OCI-LY7 (cell line): Measurements from ENCODE around the gene LCAT. TPM values are rescaled to one million over a fixed set of nuclear protein-coding genes. Genes with fewer than 3 reads are reported as not detected.

Source experiments
- BruUV-seq: library from RNA; stranded (reverse); fragments of 400-500 nt; replicated peaks from 2 replicates; lab custom pipeline; 2021; lab: Mats Ljungman, UMichigan
- CTCF ChIA-PET: fragments of 300-600 bp; sonication (Branson Sonifier 250); formaldehyde crosslinking; loops from one replicate; lab custom pipeline; 2022; ENCODE audit warnings: antibody characterized with exemption; ENCODE audit not compliant: unreplicated experiment; lab: Charles Lee
- POLR2A ChIA-PET: fragments of 300-600 bp; sonication (Branson Sonifier 250); formaldehyde crosslinking; loops from one replicate; lab custom pipeline; 2022; ENCODE audit warnings: antibody characterized with exemption; lab: Charles Lee
- DNase-seq: peaks from one replicate; pipeline ENCODE4 v3.0.0-alpha.2; 2015; ENCODE audit warnings: low spot score
- H2AFZ ChIP-seq: fragments of 200-600 bp; sonication (generic), shearing (Covaris generic); 2 replicates; pipeline ENCODE4 v1.6.1; 2014; ENCODE audit warnings: mild to moderate bottlenecking, antibody characterized with exemption, low read length, moderate library complexity
- H3K27ac ChIP-seq: fragments of 200-600 bp; sonication (generic); 2 replicates; pipeline ENCODE4 v1.5.1; 2014; ENCODE audit warnings: mixed run types, low read depth, mild to moderate bottlenecking, moderate library complexity, low read length, inconsistent platforms; ENCODE audit not compliant: poor library complexity, severe bottlenecking
- H3K36me3 ChIP-seq: fragments of 200-600 bp; sonication (generic); 2 replicates; pipeline ENCODE4 v1.6.1; 2014; ENCODE audit warnings: mild to moderate bottlenecking, antibody characterized with exemption, low read length, moderate library complexity, mixed read lengths; ENCODE audit not compliant: insufficient read depth
- H3K4me1 ChIP-seq: fragments of 200-600 bp; sonication (generic); 2 replicates; pipeline ENCODE4 v1.5.1; 2014; ENCODE audit warnings: mild to moderate bottlenecking, low read length; ENCODE audit not compliant: insufficient read depth, poor library complexity, severe bottlenecking
- H3K4me2 ChIP-seq: fragments of 200-600 bp; sonication (generic); 2 replicates; pipeline ENCODE4 v1.6.1; 2014; ENCODE audit warnings: mild to moderate bottlenecking, low read length
- H3K4me3 ChIP-seq: fragments of 200-600 bp; sonication (generic); 2 replicates; pipeline ENCODE4 v1.5.1; 2014; ENCODE audit warnings: mild to moderate bottlenecking, low read depth, low read length; ENCODE audit not compliant: poor library complexity, severe bottlenecking
- H3K79me2 ChIP-seq: fragments of 200-600 bp; sonication (generic); 2 replicates; pipeline ENCODE4 v1.6.1; 2016; ENCODE audit warnings: low read depth, mild to moderate bottlenecking, low read length, moderate library complexity, mixed read lengths; ENCODE audit not compliant: insufficient read depth
- H3K9me2 ChIP-seq: fragments of 200-600 bp; sonication (generic); 2 replicates; pipeline ENCODE4 v1.6.1; 2016; ENCODE audit warnings: mild to moderate bottlenecking, low read length, mixed read lengths; ENCODE audit not compliant: insufficient read depth
- H3K9me3 ChIP-seq: fragments of 200-600 bp; sonication (generic); 2 replicates; pipeline ENCODE4 v1.6.1; 2014; ENCODE audit warnings: mild to moderate bottlenecking, mixed run types, low read length, mixed read lengths
- H4K20me1 ChIP-seq: fragments of 200-600 bp; sonication (generic); 2 replicates; pipeline ENCODE4 v1.6.1; 2014; ENCODE audit warnings: mild to moderate bottlenecking, antibody characterized with exemption, low read length, moderate library complexity, mixed read lengths; ENCODE audit not compliant: insufficient read depth
- CTCF ChIP-seq: fragments of 200-600 bp; sonication (generic); conservative IDR thresholded peaks from 2 replicates; pipeline ENCODE4 v1.5.1; 2014; ENCODE audit warnings: mild to moderate bottlenecking, antibody characterized with exemption, low read length, moderate library complexity, mixed read lengths
- EZH2phosphoT487 ChIP-seq: fragments of 200-600 bp; sonication (generic); IDR thresholded peaks from 2 replicates; pipeline ENCODE4 v1.6.1; 2018; ENCODE audit warnings: low read depth, borderline replicate concordance, mild to moderate bottlenecking, mixed run types, antibody characterized with exemption, low read length, moderate library complexity, mixed read lengths
- intact Hi-C: fragments of 100-400 bp; cut with micrococcal nuclease; formaldehyde crosslinking; loops from one replicate; pipeline ENCODE4 v1.10.0; 2022; ENCODE audit not compliant: unreplicated experiment
- total RNA-seq, 2 experiments: library from RNA; depleted of rRNA in 1 of 2; stranded (reverse); fragments of >200 nt in 1 of 2; shearing (Covaris generic) in 1 of 2; gene quantifications; 2 replicates each; pipeline ENCODE4 v1.2.3, GENCODE V29; 2014 to 2022

The LCAT gene
- total RNA-seq, 2 experiments from 2014 or later: 4.4 to 9.8 TPM

GRCh38 chr16:67922221-67922620 lies 21.7 kb downstream of the LCAT start:
- intact Hi-C loops: no loop called here
- no peak for DNase-seq
- H4K20me1 ChIP-seq: no peaks in the 10 kb centered on the region; the same call in 1 of the 2 replicates
- no peak overlapping the region for H3K4me3 ChIP-seq
- H3K9me2 ChIP-seq: no peaks in the 10 kb centered on the region
- H3K4me2 ChIP-seq: no peak overlapping the region
- POLR2A ChIA-PET: no interaction called here
- H3K27ac ChIP-seq: no peak overlapping the region
- H3K4me1 ChIP-seq: peaks cover 10% of the 10 kb centered on the region
- CTCF ChIA-PET: no interaction called here
- TF ChIP-seq CTCF (no peak), EZH2phosphoT487 (no peak)
- no TSS peak for BruUV-seq
- no peaks in the 10 kb centered on the region for H3K79me2 ChIP-seq
- H3K36me3 ChIP-seq: 0 out of 2 replicates have a peak, but pooled peaks cover under 1% of the 10 kb centered on the region
- no peak overlapping the region for H2AFZ ChIP-seq
- no peaks in the 10 kb centered on the region for H3K9me3 ChIP-seq

GRCh38 chr16:67919622-67920221 lies 24.2 kb downstream of the LCAT start:
- no peaks in the 10 kb centered on the region for H3K9me3 ChIP-seq
- H3K9me2 ChIP-seq: no peaks in the 10 kb centered on the region
- peak; percentile 41 for DNase-seq
- TF ChIP-seq EZH2phosphoT487: no peak
- peak; percentile 57 for TF ChIP-seq CTCF
- H3K36me3 ChIP-seq: peaks cover 5% of the 10 kb centered on the region; the same call in 1 of the 2 replicates
- H3K4me2 ChIP-seq: no peak overlapping the region
- no peak overlapping the region for H3K4me3 ChIP-seq
- intact Hi-C loops: no loop called here
- H3K4me1 ChIP-seq: no peaks in the 10 kb centered on the region
- H4K20me1 ChIP-seq: no peaks in the 10 kb centered on the region; the same call in 1 of the 2 replicates
- no peak overlapping the region for H2AFZ ChIP-seq
- H3K79me2 ChIP-seq: no peaks in the 10 kb centered on the region
- H3K27ac ChIP-seq: no peak overlapping the region
- CTCF ChIA-PET: no interaction called here
- no TSS peak for BruUV-seq
- POLR2A ChIA-PET: no interaction called here

- H3K79me2 ChIP-seq: no peaks in the 10 kb centered on the region
- BruUV-seq: no TSS peak
- H3K27ac ChIP-seq: no peak overlapping the region
- H3K4me3 ChIP-seq: no peak overlapping the region
- no peaks in the 10 kb centered on the region for H3K9me3 ChIP-seq
- intact Hi-C loops: no loop called here
- no peak for TF ChIP-seq CTCF
- no peak for TF ChIP-seq EZH2phosphoT487
- H4K20me1 ChIP-seq: no peaks in the 10 kb centered on the region; the same call in 1 of the 2 replicates
- peaks cover 5% of the 10 kb centered on the region; the same call in 1 of the 2 replicates for H3K36me3 ChIP-seq
- ChIA-PET POLR2A (no interaction called here), CTCF (no interaction called here)
- H2AFZ ChIP-seq: no peak overlapping the region
- no peak overlapping the region for H3K4me2 ChIP-seq
- no peak for DNase-seq
- H3K4me1 ChIP-seq: no peaks in the 10 kb centered on the region
- no peaks in the 10 kb centered on the region for H3K9me2 ChIP-seq
Observed at GRCh38 chr16:67917852-67918236, 26.1 kb downstream of the LCAT start.
